GM19328 (cell line): ENCODE measurements around the gene DNM3.
"Not testable (repeated sequence)": the region's sequence is repeated elsewhere in the genome, so short reads cannot be mapped to it uniquely, and the experiment has no call there.

Experiments
- ATAC-seq: cut with Tn5 transposase; IDR thresholded peaks from one replicate; pipeline ENCODE4 v1.9.1; 2021; ENCODE audit warnings: mild to moderate bottlenecking, moderate library complexity; ENCODE audit not compliant: unreplicated experiment

The DNM3 gene

GRCh38 chr1:172437183-172437582, 595.9 kb downstream of the DNM3 start:
- ATAC-seq = not testable (repeated sequence)

GRCh38 chr1:172442404-172442803, 601.1 kb downstream of the DNM3 start:
- ATAC-seq = no peak

GRCh38 chr1:172442843-172443565, 601.7 kb downstream of the DNM3 start:
- ATAC-seq = no peak

GRCh38 chr1:172443666-172444453, 602.6 kb downstream of the DNM3 start, which contains the start of gene PIGC:
PIGC (minus strand) TSS chr1:172444069; CDS start chr1:172442622, 1,447 bp downstream.
- ATAC-seq = peak; percentile 100

- no peak for ATAC-seq
These were observed 605.2 kb downstream of the DNM3 start for GRCh38 chr1:172446547-172446946.

GRCh38 chr1:172447641-172448040, 606.3 kb downstream of the DNM3 start:
- ATAC-seq = no peak

GRCh38 chr1:172448995-172449584, 607.8 kb downstream of the DNM3 start:
- ATAC-seq = no peak

- no peak for ATAC-seq
These were observed 608.6 kb downstream of the DNM3 start for GRCh38 chr1:172449585-172450523.

GRCh38 chr1:172450524-172450885, 609.2 kb downstream of the DNM3 start:
- no peak for ATAC-seq

GRCh38 chr1:172451002-172451443, 609.7 kb downstream of the DNM3 start:
- ATAC-seq = no peak

GRCh38 chr1:172452536-172453152, 611.3 kb downstream of the DNM3 start:
- no peak for ATAC-seq

- no peak for ATAC-seq
These were observed 611.9 kb downstream of the DNM3 start for GRCh38 chr1:172453153-172453545.

GRCh38 chr1:172453607-172454006, 612.3 kb downstream of the DNM3 start:
- no peak for ATAC-seq

- ATAC-seq = no peak
These were observed 614.2 kb downstream of the DNM3 start for GRCh38 chr1:172455451-172455850.

- ATAC-seq = no peak
These were observed 615.1 kb downstream of the DNM3 start for GRCh38 chr1:172456344-172456769.

GRCh38 chr1:172457479-172458130, 616.3 kb downstream of the DNM3 start:
- no peak for ATAC-seq

- ATAC-seq = no peak
These were observed 618.9 kb downstream of the DNM3 start for GRCh38 chr1:172460177-172460576.

GRCh38 chr1:172460887-172461315, 619.6 kb downstream of the DNM3 start:
- no peak for ATAC-seq
